ENCODE results near the gene METRN. TPM values are rescaled to one million over a fixed set of nuclear protein-coding genes. Genes with fewer than 3 reads are reported as not detected.

The METRN gene
- total RNA-seq, 1 donor: 33.3 TPM

DNA sequence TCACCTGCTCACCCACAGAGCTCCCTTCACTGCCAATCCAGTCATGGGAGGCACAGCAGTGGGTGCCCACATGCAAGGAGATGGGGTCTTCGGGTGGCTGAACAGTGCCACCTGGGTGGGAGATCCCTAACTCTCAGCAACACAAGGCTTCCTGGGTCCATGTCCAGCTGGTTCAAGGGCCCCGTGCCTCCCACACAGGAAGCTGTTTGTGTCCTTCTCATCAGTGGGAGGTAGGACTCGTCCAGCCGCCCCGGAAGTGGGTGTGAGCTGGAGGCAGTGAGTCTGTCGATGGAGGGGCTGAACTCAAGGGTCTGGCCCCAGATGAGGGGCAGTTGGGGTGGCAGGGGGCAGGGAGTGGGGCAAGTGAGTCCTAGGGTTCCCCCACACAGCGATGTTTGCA lies 10.9 kb upstream of the METRN start:
- Histone ChIP-seq H4K20me1 (ENCODE audit: insufficient read depth, low read length) (peaks cover 15% of the 10 kb centered on the region), H3K79me2 (ENCODE audit: insufficient read depth, low read length) (no peaks in the 10 kb centered on the region), H3K36me3 (ENCODE audit: insufficient read depth, low read length) (no peaks in the 10 kb centered on the region), H3K4me2 (ENCODE audit: insufficient read depth, low read length) (no peak overlapping the region), H3K4me3 (ENCODE audit: insufficient read depth, low read length) (no peak overlapping the region), H3K27ac (ENCODE audit: low read depth, low read length) (no peak overlapping the region), H3K9me3 (ENCODE audit: low read depth, low read length) (no peaks in the 10 kb centered on the region), H2AFZ (ENCODE audit: low read length) (no peak overlapping the region), H3K27me3 (ENCODE audit: insufficient read depth, low read length) (peaks cover 69% of the 10 kb centered on the region), H3K4me1 (ENCODE audit: insufficient read depth, low read length) (no peaks in the 10 kb centered on the region)
- no peak for DNase-seq (ENCODE audit: insufficient read length, low spot score, missing footprints)
- TF ChIP-seq, protein P1, sequence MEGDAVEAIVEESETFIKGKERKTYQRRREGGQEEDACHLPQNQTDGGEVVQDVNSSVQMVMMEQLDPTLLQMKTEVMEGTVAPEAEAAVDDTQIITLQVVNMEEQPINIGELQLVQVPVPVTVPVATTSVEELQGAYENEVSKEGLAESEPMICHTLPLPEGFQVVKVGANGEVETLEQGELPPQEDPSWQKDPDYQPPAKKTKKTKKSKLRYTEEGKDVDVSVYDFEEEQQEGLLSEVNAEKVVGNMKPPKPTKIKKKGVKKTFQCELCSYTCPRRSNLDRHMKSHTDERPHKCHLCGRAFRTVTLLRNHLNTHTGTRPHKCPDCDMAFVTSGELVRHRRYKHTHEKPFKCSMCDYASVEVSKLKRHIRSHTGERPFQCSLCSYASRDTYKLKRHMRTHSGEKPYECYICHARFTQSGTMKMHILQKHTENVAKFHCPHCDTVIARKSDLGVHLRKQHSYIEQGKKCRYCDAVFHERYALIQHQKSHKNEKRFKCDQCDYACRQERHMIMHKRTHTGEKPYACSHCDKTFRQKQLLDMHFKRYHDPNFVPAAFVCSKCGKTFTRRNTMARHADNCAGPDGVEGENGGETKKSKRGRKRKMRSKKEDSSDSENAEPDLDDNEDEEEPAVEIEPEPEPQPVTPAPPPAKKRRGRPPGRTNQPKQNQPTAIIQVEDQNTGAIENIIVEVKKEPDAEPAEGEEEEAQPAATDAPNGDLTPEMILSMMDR (IDR thresholded peaks at IDR 0.05; ENCODE audit: extremely low read depth, low read depth, low read length): no peak

DNA sequence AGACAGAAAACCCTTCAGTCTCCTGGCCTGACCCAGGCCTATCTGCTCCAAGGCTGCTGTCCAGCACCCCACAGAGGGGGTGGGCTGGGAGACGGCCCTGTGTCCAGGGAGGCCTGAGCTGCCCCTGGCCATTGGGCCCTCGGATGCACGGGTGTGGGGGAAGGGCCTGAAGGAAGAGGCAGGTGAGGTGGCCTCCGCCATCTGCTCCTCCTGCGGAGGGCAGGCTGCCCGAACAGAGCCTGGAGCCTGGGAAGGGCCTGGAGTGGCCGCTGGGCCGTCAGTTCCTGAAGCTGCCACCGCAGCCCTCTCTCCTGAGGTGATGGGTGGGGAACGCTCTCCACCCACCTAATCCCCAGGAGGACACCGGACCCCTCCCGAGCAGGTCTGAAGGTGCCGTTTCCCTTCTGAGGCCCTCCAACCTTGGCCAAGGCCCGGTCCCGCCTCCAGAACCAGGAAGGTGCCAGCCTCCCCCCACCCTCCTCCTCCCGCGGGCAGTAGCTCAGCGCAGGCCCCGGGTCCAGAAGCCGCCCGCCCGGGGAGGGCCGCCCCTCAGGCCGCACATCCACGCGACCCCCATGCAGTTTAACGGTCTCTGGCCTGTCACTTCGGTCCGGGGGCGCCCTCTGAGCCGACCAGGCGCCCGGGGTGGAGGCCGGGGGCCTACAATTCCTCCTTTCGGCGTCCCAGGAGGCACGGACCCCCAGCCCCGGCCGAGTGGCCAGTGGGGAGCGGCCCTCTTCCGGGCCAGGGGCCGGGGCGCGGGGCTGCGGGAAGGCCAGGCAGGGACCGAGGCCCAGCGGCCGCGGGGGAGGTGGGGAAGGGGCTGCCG lies 10.2 kb upstream of the METRN start:
- DNase-seq (ENCODE audit: insufficient read length, low spot score, missing footprints): no peak
- no peak overlapping the region for H3K4me2 ChIP-seq (ENCODE audit: insufficient read depth, low read length)

DNA sequence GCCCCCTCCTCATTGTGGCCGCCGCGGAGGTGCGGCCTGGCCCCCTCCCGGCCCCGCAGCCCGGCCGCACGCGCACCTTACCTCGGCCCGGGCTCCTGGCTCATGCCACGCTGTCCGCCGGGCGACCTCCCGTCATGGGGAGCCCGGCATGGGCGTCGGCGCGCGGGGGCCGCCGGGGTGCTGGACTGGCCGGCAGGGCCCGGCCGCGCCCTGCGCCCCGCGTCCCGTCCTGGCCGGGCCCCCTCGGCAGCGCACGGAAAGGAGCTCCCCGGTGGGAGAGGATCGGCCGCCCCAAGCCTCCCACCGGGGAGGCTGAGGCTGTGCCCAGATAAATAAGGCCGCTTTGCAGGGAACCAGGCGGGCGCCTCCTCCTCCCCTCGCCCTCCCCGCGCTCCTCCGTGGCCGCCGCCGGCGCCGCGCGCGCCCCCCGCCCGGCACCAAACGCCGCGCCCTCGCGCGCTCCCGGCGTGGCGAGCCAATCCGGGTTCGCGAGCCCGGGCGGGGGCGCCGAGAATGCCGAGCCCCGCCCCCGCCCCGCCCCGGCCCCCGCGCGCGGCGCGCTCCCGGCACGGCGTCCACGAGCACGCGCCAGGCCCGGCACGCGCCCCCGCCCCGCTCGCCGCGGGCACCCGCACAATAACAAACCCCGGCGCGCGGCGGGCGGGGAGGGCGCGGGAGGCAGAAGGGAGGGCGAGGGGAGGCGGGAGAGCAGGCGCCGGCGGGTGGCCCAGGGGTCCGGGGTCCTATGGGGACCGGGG lies 9.3 kb upstream of the METRN start, which contains the start of gene FBXL16:
Gene FBXL16 (minus strand): TSS at position 371 of the 758 bp plus-strand sequence. CDS start 8,396 bp downstream, outside the sequence.
- H3K4me1 ChIP-seq (ENCODE audit: insufficient read depth, low read length): peaks cover 6% of the 10 kb centered on the region
- H3K4me2 ChIP-seq (ENCODE audit: insufficient read depth, low read length): no peak within 1 kb of the TSS
- H3K36me3 ChIP-seq (ENCODE audit: insufficient read depth, low read length): no peaks in the 10 kb centered on the region
- DNase-seq (ENCODE audit: insufficient read length, low spot score, missing footprints): no peak
- H3K4me3 ChIP-seq (ENCODE audit: insufficient read depth, low read length): no peak within 1 kb of the TSS
- H3K79me2 ChIP-seq (ENCODE audit: insufficient read depth, low read length): no peaks in the 10 kb centered on the region
- H2AFZ ChIP-seq (ENCODE audit: low read length): no peak within 1 kb of the TSS
- no peak within 1 kb of the TSS for H3K27ac ChIP-seq (ENCODE audit: low read depth, low read length)
- peaks cover 74% of the 10 kb centered on the region for H3K27me3 ChIP-seq (ENCODE audit: insufficient read depth, low read length)
- TF ChIP-seq, protein P1 (IDR thresholded peaks at IDR 0.05; ENCODE audit: extremely low read depth, low read depth, low read length): no peak
- H4K20me1 ChIP-seq (ENCODE audit: insufficient read depth, low read length): peaks cover 18% of the 10 kb centered on the region
- H3K9me3 ChIP-seq (ENCODE audit: low read depth, low read length): no peaks in the 10 kb centered on the region

More for the DNA sequence above, 10.2 kb upstream of the METRN start:
- no peak overlapping the region for H2AFZ ChIP-seq (ENCODE audit: low read length)
- no peaks in the 10 kb centered on the region for H3K9me3 ChIP-seq (ENCODE audit: low read depth, low read length)
- no peak overlapping the region for H3K4me3 ChIP-seq (ENCODE audit: insufficient read depth, low read length)
- H3K79me2 ChIP-seq (ENCODE audit: insufficient read depth, low read length): no peaks in the 10 kb centered on the region
- peaks cover 70% of the 10 kb centered on the region for H3K27me3 ChIP-seq (ENCODE audit: insufficient read depth, low read length)
- peaks cover 15% of the 10 kb centered on the region for H4K20me1 ChIP-seq (ENCODE audit: insufficient read depth, low read length)
- H3K27ac ChIP-seq (ENCODE audit: low read depth, low read length): no peak overlapping the region
- no peaks in the 10 kb centered on the region for H3K36me3 ChIP-seq (ENCODE audit: insufficient read depth, low read length)
- TF ChIP-seq, protein P1 (IDR thresholded peaks at IDR 0.05; ENCODE audit: extremely low read depth, low read depth, low read length): no peak
- peaks cover 3% of the 10 kb centered on the region for H3K4me1 ChIP-seq (ENCODE audit: insufficient read depth, low read length)

All from osteoblast (primary cell).